GM21529 (cell line): ENCODE measurements around the gene FAM107B.

Experiments used
- ATAC-seq: cut with Tn5 transposase; IDR thresholded peaks from one replicate; pipeline ENCODE4 v1.9.1; 2021; ENCODE audit not compliant: unreplicated experiment

The FAM107B gene

DNA sequence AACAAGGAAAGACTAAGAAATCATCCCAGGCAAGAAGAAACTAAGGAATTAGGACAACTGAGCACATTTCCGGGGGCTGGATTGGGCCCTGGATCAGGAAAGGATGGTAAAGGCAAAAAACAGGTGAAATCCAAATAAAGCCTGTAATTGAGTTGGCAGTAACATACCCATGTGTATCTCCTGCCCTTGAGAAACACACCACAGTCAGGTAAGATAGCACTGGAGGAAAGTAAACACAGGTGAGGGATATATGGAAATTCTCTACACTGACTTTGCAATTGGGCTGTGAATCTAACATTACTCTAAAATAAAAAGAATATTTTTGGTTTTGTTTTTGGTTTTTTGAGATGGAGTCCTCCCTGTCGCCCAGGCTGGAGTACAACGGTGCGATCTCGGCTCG lies 303.8 kb downstream of the FAM107B start:
- no peak for ATAC-seq

DNA sequence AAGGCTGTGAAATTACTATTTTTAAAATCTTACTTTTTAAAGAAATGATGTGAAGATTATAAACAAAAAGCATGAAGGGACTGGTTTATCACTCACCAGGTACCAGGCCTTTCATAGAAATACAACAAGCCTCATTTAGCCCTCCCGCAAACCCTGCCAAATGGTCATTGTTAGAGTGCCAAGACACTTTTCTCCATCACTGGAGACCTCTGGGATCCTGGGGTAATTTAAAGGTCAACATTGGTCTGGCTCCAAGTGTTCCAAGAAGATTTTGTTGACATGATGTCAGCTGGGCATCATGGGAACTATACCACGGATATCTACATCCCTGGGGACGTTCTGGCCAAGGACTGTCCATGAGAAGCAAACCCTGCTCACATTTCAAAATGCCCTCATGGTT lies 306.0 kb downstream of the FAM107B start:
- ATAC-seq = no peak
